Myocyte (in vitro differentiated cells): ENCODE data around the gene HOXB4. TPM values are rescaled to one million over a fixed set of nuclear protein-coding genes. Genes with fewer than 3 reads are reported as not detected.

Experiments
- DNase-seq: peaks from one replicate; pipeline ENCODE4 v3.0.0-alpha.2; 2012; ENCODE audit warnings: low read depth
- total RNA-seq: library from RNA; depleted of rRNA; stranded (reverse); fragments of >200 nt; gene quantifications from 2 replicates; pipeline ENCODE4 v1.2.3, GENCODE V29; 2014

The HOXB4 gene
- total RNA-seq, 1 donor from 2014 or later: 4.1 TPM

DNA sequence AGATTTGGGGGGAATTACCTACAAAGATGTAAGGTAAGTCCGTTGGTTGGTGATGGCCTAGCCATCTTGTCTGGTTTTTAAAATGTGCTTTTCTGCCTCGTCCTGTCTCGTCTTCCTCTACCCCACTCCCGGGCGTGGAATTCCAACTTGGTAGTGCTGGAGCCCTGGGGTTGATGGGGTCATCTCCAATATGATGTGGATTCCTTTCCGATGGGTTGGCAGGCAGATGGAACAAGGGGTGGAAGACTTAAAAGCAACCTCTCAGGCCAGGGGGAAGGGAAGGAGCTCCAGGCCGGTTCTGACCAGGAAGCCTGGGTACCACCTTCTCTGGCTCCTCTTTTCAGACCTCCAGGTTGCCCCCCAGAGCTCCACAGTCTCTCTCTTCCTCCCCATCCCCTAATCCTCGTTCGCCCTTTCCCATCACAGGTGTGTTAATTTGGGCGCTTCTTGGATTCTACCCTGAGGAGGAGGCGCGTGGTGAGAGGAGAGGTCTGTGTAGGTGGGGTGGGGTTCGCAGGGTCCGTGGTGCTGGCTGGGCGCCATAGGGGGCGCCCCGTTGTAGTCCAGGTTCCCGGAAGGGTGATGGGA, 28.1 kb downstream of the HOXB4 start:
- no peak for DNase-seq

DNA sequence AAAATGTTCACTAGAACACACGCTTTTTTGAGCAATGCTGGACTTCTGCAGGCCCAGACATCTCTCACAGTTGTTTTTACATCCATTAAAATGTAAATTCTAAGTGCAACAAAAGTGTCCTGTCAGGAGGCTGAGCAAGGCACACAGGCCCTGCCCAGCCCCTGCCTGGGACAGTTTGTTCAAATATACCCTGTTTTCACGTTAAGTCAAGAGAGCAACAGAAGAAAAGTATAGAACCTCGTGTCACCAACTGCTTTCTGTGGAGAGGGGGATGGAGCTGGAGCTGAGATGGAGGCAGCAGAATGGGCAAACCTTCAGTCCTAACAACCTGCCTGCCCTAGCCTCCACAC, 28.9 kb downstream of the HOXB4 start:
- no peak for DNase-seq

DNA sequence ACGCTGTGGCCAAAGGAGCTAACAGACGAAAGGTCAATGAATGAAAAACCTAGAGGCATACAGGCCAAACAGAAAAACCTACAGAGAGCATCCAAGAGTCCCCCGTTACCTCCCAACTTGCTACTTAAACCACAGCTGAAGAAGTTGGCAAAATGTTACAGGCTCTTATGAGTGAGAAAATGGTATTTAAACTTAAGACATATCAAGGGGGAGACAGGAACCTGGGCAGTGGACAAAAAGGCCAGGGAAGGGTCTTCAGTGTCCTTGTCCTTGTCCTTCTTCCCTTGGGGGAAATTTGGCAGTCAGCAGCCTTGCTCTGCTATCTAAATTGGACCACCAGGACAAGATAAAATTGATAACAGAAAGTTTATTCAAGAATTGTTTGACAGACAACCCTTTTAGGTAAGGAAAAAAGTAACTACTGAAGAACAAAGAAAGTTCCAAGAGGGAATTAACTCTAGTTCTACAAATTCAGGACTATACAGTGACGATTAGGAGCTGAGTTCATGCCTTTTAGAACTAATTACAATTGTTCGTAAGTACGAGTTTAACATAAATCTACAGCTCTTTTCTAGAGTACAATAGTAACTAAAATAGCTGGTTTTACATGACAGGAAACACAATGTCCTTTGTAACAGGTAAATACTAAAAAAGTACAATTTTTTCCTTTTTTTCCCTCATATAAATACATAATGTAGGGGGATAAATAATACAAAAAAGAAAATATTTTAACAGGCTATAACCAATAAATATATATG, 29.4 kb downstream of the HOXB4 start:
- no peak for DNase-seq

DNA sequence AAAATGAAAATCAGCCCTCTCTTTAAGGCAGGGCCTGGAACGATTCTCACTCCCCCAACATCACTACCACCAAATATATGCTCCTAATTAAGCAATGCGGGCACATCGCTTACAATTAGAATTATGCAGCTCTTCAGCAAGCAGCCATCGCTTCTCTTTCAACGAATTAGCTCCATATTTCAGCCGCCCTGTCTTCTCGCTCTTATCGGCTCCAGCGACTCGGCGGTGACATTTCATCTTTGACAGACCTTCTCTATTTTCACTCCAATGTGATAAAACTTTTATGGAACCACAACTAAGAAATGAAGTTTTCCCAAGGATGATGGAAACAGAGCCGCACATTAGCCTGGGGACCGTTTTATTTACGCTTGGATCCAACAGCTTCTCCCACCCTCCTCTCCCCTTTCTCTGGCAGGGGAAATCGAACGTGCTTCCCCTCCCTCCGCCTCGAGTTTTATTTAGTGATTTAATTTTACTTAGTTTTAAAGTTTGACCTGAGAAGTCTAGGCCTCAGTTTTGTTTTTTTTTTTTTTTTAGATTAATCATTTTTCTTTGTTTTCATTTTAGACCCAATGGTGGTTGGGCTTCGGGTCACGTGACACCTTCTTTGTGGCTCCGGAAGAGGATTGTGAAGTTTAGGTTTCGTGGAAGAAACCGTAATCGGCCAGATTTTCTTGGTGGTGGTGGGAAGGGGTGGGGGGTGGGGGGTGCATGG, 30.2 kb downstream of the HOXB4 start:
- no peak for DNase-seq

DNA sequence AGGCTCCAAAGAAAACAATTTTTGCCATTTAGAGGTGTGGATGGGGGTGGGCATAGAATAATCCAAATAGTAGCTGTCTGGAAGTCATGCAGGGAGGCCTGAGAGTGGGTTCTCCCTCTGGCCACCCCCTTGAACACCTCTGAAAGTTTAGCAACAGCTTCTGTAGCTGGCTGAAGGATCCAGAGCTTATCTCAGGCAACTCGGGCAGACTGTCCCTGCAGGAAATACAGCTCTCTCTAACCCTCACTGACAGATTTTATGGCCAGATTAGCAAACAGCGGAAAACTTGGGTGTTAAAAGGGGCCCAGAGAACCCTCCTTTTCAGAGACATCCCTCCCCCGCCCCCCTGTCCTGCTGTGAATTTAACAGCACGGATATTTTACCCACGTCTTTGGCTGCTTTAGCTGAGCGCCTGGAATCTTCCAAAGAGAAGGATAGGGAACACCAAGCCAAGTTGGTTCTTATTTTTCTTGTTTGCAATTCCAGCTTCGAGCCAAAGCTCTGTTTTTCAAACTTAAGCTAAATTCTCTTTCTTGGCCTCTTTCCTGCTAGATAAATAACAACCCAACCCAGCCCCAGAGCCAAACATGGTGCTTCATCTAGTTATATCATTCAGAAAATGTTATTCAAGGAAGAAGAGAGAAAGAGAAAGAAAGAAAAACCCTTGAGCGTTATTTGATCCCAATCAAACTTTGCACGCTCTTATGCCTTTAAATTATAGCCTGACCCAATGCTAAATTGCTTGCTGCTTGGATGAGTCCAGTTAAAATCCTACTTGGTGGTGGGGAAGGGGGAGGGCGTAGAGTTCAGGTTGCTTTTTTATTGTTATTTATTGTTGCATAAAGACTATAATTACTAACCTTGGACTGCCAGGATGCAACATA, 31.0 kb downstream of the HOXB4 start:
- DNase-seq: no peak

DNA sequence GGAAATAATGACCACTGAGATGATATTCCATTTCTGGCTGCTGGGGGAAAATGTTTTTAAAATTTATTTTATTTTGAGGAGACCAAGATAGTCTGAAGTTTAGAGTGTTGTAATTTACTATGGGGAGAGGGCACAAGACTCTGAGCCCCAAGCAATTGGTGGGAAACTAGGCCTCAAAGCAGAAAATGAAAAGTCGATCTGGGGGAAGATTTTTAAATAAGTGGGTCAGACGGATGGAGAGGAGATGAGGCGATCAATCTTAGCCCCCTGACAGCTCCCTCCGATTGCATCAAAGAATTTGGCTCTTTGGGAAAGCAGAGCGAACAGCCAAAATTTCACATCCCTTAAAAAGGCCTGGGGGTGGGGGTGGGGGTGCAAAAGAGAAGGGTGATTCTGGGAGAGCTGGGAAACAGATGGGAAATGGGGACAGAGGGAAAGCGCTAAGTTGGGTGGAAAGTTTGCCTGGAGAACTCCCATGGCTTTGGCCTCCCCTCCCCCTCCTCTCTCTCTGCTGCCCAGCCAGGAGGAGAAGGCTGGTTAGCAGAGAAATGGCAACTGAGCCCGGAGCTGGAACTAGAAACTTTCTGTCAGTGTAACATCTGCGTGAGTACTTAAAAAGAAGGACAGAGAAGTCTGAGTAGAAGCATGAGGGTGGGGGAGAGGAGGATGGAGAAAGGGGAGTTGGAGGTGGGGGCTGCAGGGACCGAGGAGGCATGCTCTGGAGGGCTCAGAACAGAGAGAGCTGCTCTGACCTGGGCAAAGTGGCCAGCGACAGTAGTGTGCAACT, 31.8 kb downstream of the HOXB4 start:
- DNase-seq: peak; percentile 53

DNA sequence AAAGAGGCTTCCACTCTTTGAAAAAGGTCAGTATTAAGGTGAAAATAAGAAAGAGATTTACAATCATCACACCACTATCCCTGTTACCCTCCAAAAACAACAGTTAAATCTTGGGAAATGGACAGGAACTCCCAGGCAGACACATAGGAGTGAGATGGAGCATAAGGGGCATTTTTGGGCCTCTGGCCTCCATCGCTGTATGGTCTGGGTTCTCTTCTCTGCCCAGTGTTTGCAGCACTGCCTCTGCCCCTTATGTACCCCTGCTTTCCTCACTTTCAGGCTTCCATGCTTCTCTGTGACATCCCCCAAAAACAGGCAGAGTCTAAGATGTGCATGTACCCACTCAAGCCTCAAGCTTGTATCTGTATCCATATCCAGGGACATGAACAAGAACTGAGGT, 32.6 kb downstream of the HOXB4 start:
- no peak for DNase-seq

DNA sequence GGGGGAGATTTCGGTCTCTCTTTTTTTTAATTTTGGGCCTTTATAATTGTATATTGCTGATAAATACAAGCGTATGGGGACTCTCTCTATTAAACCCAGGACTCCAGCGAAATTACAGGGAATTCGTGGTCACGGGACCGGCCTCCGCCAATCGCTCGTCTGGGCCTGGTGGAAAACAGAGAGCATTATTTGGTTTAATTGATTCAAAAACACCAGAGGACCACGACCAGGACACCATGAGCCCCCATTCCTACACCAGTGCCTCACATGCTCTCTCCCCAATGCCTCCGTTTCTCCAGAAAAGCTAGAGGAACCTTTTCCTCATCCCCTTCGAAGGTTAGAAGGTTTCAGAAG, 33.2 kb downstream of the HOXB4 start, which contains the start of gene HOXB2:
Gene HOXB2 (minus strand): TSS at position 88 of the 354 bp plus-strand sequence. CDS start 198 bp downstream, outside the sequence.
- peak; percentile 75 for DNase-seq

DNA sequence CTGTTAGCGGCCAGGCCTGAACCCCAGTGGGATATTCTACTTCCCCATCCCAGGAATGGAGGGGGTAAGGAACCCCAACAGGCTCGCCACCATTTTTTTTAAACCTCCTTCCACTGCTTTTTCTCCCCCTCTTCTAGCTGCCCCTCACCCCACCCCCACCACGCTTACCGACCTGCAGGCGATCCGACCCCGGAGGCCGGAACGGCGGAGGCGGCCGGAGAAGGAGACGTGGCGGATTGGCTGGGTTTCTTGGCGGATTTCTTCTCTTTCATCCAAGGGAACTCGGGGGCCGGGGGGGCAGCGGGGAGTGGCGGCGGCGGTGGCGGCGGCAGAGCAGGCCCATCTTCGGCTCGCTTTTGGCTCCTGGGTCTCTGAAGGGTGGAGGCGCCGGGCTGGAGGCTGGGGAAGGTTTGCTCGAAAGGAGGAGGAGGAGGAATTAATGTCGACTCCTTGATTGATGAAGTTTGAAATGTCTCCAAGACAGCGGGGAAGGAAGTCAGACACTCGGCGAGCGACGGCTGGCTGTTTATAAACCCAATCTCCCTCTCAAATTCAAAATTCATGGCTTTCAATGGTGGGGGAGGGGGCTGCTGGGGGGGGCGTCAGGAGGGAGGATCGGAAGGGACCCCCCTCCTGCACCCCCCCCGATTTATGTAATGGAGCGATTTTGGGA, 33.7 kb downstream of the HOXB4 start:
- peak; percentile 82 for DNase-seq

DNA sequence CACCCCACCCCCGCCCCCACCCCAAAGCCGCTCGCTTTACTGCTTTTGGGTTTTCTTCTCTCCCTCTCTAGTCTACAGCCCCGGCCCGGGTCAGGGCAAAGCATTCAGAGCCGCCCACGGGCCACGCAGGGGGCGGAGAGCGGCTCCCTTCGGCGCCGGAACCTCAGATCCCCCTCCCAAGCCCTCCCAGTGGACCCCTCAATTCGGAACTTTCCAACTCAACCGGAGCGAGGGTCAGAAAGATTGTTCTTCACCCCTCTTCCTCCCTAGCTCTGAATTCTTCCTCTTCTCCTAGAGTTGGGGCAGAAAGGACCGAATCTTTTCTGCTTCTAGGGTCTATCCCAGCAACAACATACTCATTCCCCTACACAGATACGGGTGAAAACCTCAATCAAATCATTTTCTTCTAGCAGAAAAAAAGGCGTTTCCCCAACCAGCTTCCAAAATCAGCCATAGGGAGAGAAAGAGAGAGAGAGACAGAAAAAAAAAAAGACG, 34.2 kb downstream of the HOXB4 start:
- DNase-seq: no peak

DNA sequence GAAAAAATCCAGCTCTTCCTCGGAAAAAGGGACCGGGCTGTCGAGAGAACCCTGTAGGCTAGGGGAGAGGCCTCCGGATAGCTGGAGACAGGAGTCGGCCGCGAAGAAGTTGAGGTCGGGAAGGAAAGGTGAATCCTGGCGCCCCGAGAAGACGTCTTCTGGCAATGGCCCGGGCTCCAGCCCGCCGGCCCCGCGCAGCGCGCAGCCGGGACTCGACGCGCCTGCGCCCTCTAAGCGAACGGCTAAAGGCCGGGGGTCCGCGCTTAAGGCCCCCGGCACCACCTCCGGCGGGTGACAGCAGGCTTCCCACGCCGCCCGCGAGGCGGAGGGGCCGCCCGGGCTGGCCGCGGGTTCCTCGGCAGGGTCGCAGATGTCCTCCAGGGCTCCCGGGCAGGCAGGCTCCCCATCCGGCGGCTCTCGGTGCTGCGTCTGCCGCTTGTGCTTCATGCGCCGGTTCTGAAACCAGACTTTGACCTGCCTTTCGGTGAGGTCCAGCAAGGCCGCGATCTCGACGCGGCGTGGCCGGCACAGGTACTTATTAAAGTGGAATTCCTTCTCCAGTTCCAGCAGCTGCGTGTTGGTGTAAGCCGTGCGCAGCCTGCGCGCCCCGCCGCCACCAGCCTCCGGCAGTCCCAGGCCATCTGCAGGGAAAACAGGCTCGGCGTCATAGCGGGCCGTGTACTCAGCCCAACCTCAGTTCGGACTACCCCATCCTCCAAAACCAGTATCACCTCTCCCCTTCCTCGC, 34.9 kb downstream of the HOXB4 start:
- peak; percentile 80 for DNase-seq

DNA sequence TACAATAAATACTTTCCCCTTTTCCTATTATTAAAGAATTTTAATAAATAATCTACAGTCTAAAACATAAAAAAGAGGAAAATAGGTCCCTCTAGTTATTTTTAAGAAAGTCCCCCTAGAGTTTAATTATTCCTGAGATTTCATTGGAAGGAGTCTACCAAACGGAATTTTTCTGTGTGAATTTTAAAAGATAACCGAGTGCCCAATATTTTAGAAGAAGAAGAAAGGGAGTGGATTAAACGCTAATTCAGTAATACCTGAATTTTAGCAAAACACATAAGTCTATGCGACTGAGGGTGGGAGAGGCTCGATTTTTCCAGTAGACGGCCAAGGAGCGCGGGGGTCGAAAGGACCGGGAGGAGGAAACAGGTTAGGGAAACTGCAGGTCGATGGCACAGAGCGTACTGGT, 35.4 kb downstream of the HOXB4 start:
- DNase-seq: no peak

DNA sequence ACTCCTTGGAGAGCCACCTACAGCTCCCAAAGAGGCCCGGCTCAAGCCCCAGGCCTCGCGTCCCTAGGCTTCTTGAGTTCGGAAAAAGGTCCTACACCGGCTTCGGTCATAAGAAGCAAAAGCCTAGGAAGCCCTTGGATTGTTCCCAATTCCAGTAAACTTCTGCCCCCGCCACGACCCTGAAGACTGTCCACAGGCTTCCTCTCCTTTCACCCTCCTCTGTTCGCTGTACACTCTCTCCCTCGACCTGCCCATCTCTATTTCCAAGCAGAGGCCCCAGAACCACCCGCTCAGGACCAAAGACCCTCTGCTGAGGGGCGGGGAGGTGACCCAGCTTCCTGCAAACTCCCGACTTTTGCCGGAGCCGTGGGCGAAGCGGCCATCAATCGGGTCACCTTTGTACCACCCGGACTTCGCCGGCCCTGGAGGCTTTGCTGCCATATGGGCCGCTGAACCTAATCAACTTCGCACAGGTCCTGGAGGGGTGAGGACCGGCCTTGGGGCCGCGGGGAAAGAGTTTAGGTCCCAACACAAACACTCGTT, 36.0 kb downstream of the HOXB4 start:
- DNase-seq: no peak

DNA sequence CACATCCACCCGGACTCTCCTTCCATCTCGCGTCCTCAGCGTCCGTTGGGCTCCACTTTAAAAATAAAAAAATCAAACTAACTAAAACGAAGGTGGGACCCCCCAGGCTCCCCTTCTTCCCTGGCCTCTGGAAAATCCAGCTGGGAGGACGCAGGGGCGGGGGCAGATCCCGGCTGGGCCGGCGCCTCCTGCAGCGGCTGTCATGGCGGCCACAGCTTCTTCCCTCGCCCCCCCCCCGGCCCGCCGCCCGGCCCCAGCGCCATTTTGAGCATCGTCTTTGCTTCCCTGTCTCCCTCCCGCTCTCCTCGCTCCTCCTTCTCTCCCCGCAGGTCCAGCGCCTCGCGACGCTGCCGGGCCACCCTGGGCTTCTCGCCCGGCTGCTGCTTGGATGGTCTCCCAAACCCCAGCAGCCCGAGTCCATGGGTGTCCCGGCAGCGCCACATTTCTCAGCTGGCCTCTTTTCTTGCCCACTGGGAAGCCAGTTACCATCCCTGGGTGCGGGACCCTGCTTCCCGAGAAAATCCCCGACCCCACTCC, 36.5 kb downstream of the HOXB4 start:
- peak; percentile 87 for DNase-seq

DNA sequence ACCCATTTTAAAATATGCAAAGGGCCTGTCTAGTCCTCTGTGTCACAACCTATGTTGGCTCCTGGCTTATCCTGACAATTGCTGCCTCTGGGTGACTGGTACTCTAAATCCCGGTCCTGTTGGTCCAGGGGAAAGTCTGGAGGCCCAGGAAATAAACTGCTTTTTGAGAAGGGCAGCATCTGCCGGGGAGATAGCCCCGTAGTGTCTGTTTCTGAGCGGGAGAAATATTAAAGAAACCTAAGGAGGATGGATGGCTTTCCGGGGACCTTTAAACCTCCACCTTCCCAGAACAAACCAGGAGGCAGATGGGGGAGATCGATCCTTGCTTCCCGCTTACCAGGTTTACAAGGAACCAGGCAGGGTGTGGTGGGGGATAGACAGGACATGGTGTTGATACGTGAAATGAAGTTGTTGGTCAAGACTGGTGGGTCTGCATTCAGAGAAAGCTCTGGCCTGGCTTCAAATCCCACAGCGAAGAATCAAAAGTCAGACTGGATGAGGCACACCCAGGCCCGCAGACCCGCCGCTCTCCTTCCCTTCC, 37.0 kb downstream of the HOXB4 start:
- DNase-seq: peak; percentile 43

DNA sequence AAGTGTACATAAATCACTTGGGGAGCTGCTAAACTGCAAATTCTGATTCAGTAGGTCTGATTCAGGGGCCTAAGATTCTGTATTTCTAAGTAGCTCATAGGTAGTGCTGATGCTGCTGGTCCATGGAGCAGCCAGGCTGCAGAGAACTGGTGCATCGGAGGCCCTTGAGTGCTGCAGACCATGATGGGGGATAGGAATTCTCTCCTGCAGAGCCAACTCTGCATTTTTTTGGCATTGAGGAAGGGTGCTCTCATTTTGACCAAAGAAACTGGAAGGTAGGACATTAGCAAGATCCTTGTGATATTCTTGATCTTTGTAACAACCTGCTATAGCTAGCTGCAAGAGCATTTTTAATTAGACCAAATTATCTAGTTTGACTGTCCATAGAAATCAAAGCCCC, 37.9 kb downstream of the HOXB4 start:
- peak; percentile 12 for DNase-seq

DNA sequence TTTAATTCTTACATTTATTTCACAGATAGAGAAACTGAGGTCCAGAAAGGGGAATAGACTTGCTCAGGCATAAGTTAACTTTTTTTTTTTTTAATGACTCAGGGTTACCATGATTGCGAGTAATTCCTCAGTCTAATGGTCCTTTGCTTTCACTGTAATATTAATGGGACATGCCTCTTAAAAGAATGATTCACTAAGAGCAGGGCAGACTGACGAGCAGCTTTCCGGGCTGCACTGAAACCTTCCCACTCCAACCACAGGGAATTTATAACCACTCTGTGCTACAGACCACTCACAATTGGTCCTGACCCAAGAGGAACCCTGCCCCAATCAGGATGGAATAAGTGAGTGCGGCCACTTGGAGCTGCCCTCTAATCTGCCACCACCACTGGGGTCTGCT, 39.0 kb downstream of the HOXB4 start:
- peak; percentile 92 for DNase-seq

DNA sequence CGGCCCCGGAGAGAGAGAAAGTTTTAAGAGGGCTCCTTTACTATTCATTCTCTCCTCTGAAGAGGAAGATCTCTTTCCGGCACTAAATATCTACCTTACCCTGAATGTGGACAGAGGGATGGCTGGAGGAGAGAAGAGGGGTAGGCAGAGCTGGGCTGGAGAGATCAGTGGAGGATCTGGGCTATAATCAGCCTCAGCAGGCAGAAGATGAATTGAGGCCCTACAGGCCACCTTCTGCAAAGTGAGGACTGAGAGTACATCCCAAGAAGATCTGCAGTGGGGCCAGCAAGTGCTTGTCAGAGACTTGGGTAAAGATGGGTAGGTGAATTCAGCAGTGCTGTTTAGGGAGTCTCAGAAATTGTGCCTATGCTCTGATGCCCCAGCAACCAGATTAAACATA, 40.8 kb downstream of the HOXB4 start:
- DNase-seq: no peak
